Left ventricle myocardium inferior (tissue), 1 donor: Measurements from ENCODE around the gene TM4SF18. TPM values are rescaled to one million over a fixed set of nuclear protein-coding genes. Genes with fewer than 3 reads are reported as not detected.
A peak's percentile ranks its signal among the peaks of the same experiment; 100 is the strongest.

Experiments used
- DNase-seq: peaks from one replicate; pipeline ENCODE4 v3.0.0-alpha.2; 2020
- H3K27ac ChIP-seq: fragments of 200-600 bp; replicated peaks from 2 replicates; pipeline ENCODE4 v1.8.0; 2021
- H3K27me3 ChIP-seq: fragments of 200-600 bp; 2 replicates; pipeline ENCODE4 v1.8.0; 2021; ENCODE audit warnings: low read depth
- H3K36me3 ChIP-seq: fragments of 200-600 bp; 2 replicates; pipeline ENCODE4 v1.8.0; 2021
- H3K4me1 ChIP-seq: fragments of 200-600 bp; 2 replicates; pipeline ENCODE4 v1.8.0; 2021
- H3K4me3 ChIP-seq: fragments of 200-600 bp; 2 replicates; pipeline ENCODE4 v1.8.0; 2021; ENCODE audit warnings: mild to moderate bottlenecking, moderate library complexity
- H3K9me3 ChIP-seq: fragments of 200-600 bp; replicated peaks from 2 replicates; pipeline ENCODE4 v1.8.0; 2021
- CTCF ChIP-seq: fragments of 200-600 bp; IDR thresholded peaks from 2 replicates; pipeline ENCODE4 v1.8.0; 2021; ENCODE audit warnings: antibody characterized with exemption, mild to moderate bottlenecking, borderline replicate concordance
- intact Hi-C: fragments of 100-400 bp; cut with micrococcal nuclease; formaldehyde crosslinking; loops from one replicate; pipeline ENCODE4 v1.11.0; 2022
- total RNA-seq: library from RNA; stranded (reverse); fragmentation: NEBNext Ultra II Directional; extraction: Animal tissue kit (Norgen Biotek cat#: 25700); gene quantifications from one replicate; pipeline ENCODE4 v1.2.1, GENCODE V29; 2021
- donor health status: DM: no; HTN: yes; CAD: no; lungs with severe emphysema.

TM4SF18 gene
- total RNA-seq, 1 donor from 2014 or later: 11.2 TPM

- no peak for DNase-seq
- peak overlapping the region; percentile 85 for H3K27ac ChIP-seq
- intact Hi-C loops: no loop called here
- H3K27me3 ChIP-seq: no peaks in the 10 kb centered on the region
- peaks cover 25% of the 10 kb centered on the region for H3K4me1 ChIP-seq
- no peaks in the 10 kb centered on the region for H3K36me3 ChIP-seq
- no peak for TF ChIP-seq CTCF
- H3K9me3 ChIP-seq: no peaks in the 10 kb centered on the region
- H3K4me3 ChIP-seq: peak overlapping the region; percentile 61
Observed at GRCh38 chr3:149332227-149332765, 1.1 kb downstream of the TM4SF18 start.

GRCh38 chr3:149331396-149331795, 2.0 kb downstream of the TM4SF18 start:
- no peak for TF ChIP-seq CTCF
- Histone ChIP-seq H3K4me3 (peak overlapping the region; percentile 61), H3K9me3 (no peaks in the 10 kb centered on the region), H3K27me3 (no peaks in the 10 kb centered on the region), H3K4me1 (peaks cover 23% of the 10 kb centered on the region), H3K36me3 (no peaks in the 10 kb centered on the region), H3K27ac (peak overlapping the region; percentile 85)
- intact Hi-C loops: no loop called here
- no peak for DNase-seq

GRCh38 chr3:149330609-149331331, 2.7 kb downstream of the TM4SF18 start:
- Histone ChIP-seq H3K4me1 (peaks cover 17% of the 10 kb centered on the region), H3K9me3 (no peaks in the 10 kb centered on the region), H3K4me3 (peak overlapping the region; percentile 61), H3K27me3 (no peaks in the 10 kb centered on the region), H3K27ac (peak overlapping the region; percentile 85), H3K36me3 (no peaks in the 10 kb centered on the region)
- intact Hi-C loops: no loop called here
- no peak for DNase-seq
- TF ChIP-seq CTCF: no peak

GRCh38 chr3:149327156-149327555, 6.3 kb downstream of the TM4SF18 start:
- H3K4me3 ChIP-seq: no peak overlapping the region
- H3K4me1 ChIP-seq: no peaks in the 10 kb centered on the region
- peaks cover 9% of the 10 kb centered on the region for H3K36me3 ChIP-seq
- intact Hi-C loops: no loop called here
- DNase-seq: no peak
- H3K27me3 ChIP-seq: no peaks in the 10 kb centered on the region
- no peak for TF ChIP-seq CTCF
- no peaks in the 10 kb centered on the region for H3K9me3 ChIP-seq
- no peak overlapping the region for H3K27ac ChIP-seq

- intact Hi-C loops: no loop called here
- no peak overlapping the region for H3K4me3 ChIP-seq
- H3K4me1 ChIP-seq: no peaks in the 10 kb centered on the region
- H3K9me3 ChIP-seq: no peaks in the 10 kb centered on the region
- H3K27ac ChIP-seq: no peak overlapping the region
- DNase-seq: no peak
- H3K27me3 ChIP-seq: no peaks in the 10 kb centered on the region
- TF ChIP-seq CTCF: no peak
- peaks cover 9% of the 10 kb centered on the region for H3K36me3 ChIP-seq
Observed at GRCh38 chr3:149325581-149325980, 7.9 kb downstream of the TM4SF18 start.
